ENCODE results near the gene C16orf96.

The C16orf96 gene

DNA sequence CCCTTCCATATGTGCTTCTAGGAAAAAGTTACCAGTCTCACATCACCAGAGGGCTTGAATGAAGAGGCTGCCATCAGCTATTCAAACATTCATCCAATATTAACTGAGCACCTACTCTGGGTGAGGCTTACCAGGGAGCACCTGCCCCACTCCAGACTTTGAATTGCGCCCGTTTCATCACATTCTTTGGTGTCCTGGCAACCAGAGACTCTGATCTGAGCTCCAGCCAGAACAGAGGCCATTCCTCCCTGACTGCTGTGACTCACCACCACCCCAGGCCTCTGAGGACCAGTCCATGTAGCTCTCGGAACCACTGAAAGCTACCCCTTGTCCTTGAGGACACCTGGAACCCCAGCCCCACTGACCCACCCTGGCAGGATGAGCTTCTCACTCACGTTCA is at the start of gene C16orf96:
Gene C16orf96 (plus strand): TSS at position 229 of the 400 bp plus-strand sequence. CDS start 150 bp downstream, at position 379.
- peak; percentile 32 for DNase-seq (ENCODE audit: low spot score)

DNA sequence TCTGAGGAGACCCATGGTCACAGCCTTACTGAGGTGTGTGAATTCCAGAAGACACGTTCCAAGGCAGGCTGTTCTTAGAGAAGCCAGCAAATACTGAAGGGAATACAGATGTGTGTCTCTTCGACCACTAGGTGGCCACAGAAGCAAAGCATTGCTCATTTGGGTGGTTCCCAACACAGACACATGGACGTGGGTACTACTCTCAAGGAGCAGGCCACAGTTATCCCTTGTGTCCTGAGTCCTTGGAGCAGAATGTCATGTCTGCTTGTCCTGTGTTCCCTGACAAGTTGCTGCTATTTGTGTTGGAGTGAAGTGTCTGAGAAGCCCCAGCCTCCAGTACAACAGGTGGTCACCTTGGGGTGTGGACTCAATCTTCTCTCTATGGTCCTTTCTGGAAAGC is 49.7 kb upstream of the C16orf96 start:
- peak; percentile 83 for DNase-seq (ENCODE audit: low spot score)

DNA sequence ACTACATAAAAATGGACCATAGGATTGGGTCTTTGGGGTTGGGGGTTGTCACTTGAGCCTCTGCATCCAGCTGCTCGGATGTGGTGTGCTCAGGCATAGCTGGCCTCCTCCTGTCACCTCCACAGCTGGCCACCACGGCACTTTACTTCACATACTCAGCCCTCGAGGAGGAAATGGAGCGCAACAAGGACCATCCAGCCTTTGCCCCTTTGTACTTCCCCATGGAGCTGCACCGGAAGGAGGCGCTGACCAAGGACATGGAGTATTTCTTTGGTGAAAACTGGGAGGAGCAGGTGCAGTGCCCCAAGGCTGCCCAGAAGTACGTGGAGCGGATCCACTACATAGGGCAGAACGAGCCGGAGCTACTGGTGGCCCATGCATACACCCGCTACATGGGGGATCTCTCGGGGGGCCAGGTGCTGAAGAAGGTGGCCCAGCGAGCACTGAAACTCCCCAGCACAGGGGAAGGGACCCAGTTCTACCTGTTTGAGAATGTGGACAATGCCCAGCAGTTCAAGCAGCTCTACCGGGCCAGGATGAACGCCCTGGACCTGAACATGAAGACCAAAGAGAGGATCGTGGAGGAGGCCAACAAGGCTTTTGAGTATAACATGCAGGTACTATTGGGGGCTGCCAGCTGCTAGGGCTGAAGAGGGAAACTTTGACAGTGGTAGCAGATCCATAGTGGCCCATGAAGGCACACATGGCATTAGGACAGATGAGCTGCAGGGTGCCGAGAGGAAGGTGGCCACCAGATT is 48.4 kb upstream of the C16orf96 start:
- no peak for DNase-seq (ENCODE audit: low spot score)

DNA sequence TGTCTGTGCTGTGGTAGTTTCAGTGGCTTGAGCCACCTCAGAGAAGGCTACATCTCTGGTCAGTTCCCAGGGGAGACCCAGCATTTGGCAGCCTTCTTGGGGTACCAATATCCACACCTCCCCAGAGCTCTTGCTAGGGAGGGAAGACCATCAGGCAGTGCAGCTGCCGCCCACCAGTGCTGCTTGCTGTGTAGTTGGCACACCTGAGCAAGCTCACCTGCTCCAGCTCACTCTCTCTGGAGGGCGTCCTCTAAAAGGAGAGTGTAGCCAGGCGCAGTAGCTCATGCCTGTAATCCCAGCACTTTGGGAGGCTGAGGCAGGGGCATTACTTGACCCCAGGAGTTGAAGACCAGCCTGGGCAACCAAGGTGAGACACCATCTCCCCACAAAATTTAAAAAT is 47.3 kb upstream of the C16orf96 start:
- DNase-seq (ENCODE audit: low spot score): no peak

DNA sequence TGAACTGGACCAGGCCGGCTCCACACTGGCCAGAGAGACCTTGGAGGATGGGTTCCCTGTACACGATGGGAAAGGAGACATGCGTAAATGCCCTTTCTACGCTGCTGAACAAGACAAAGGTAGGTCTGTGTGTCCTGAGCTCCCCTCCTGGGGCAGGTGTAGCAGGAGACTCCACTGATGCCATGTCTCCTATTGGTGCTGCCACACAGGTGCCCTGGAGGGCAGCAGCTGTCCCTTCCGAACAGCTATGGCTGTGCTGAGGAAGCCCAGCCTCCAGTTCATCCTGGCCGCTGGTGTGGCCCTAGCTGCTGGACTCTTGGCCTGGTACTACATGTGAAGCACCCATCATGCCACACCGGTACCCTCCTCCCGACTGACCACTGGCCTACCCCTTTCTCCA is 46.7 kb upstream of the C16orf96 start:
- DNase-seq (ENCODE audit: low spot score): no peak

DNA sequence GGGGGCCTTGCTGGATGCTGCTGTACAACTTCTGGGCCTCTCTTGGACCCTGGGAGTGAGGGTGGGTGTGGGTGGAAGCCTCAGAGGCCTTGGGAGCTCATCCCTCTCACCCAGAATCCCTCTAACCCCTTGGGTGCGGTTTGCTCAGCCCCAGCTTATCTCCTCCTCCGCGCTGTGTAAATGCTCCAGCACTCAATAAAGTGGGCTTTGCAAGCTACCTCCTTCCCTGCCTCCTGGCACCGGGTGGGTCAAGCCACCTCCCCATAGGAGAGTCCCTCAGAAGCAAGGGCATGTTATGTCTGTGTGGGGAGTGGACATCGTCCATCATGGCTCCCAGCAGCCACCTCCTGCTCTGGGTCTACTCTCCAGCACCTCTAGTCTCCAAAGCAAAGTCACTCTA is 46.0 kb upstream of the C16orf96 start:
- DNase-seq (ENCODE audit: low spot score): no peak

DNA sequence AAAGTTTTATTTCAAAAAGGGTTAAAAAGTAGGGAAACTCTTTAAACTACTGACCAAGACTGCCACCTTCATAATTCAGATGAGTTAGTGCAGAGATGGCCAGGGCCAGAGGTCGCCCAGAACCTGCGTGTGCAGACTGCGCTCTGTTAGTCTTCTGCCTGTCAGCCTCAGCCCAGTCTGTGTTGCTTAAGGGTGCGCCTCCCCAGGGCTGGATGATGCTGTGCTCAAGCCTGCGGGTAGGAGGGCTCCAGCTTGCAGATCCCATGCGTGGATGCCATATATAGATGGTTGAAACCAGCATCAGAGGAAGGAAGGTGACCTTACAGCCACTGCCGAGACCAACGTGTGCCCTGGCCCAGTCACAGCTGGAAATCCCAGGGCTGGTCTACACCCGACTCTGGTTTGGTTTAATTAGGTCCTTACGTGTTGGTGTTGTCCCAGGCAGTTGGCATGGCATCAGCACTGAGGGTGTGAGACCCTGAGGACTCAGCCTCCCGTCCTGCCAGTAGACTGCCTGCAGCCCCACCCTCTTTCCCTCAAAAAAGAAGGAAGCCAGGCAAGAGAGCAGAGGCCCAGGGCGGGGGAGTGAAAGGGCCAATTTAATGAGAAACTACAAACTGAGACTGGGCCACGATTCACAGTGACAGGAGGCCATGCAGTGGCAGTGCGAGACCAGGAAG is 45.3 kb upstream of the C16orf96 start:
- DNase-seq (ENCODE audit: low spot score): no peak

DNA sequence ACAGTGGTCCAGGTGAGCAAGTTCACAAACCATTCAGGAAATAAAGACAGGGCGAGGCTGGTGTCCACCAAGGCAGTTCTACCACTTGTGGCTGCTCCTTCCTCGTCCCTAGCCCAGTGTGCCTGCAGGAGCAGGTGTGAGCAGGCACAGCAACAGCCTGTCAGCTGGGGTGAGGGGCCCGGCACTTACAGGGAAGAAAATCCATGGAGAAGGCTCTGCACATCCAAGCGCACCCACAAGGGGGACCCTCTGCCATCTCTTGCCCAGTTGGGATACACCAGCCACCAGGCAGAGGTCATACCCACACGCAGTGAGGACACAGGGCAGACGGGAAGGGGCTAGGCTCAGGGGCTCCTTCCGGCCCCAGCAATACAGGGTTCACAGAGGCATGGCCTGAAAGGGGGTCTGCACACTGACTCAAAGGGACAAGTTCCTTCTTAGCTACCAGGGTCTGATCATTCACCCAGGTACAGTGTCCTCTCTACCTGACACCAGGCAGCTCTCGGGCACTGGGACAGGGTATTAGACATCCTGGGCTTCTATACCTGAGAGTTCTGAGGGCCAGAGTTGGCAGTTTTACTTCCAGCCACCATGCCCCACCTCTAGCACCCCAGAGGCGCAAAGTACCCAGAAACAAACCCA is 44.6 kb upstream of the C16orf96 start:
- peak; percentile 53 for DNase-seq (ENCODE audit: low spot score)

DNA sequence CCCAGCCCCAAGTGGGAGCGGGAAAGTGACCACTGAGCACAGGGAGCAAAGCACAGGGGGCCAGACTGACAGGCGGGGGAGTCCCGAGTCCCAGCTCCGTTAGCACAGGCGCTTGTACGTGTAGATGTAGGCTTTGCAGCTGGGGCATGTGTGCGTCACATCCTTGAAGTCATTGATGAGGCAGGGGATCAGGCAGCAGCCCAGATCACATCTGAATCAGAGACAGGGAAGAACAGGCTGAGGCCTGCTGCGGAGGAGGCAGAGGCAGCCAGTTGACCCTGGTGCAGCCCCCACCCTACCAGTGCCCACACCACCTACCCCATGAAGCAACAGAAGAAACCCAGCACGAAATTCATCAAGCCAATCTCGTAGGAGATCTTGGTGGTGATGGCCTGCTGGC is 43.7 kb upstream of the C16orf96 start:
- DNase-seq (ENCODE audit: low spot score): no peak

DNA sequence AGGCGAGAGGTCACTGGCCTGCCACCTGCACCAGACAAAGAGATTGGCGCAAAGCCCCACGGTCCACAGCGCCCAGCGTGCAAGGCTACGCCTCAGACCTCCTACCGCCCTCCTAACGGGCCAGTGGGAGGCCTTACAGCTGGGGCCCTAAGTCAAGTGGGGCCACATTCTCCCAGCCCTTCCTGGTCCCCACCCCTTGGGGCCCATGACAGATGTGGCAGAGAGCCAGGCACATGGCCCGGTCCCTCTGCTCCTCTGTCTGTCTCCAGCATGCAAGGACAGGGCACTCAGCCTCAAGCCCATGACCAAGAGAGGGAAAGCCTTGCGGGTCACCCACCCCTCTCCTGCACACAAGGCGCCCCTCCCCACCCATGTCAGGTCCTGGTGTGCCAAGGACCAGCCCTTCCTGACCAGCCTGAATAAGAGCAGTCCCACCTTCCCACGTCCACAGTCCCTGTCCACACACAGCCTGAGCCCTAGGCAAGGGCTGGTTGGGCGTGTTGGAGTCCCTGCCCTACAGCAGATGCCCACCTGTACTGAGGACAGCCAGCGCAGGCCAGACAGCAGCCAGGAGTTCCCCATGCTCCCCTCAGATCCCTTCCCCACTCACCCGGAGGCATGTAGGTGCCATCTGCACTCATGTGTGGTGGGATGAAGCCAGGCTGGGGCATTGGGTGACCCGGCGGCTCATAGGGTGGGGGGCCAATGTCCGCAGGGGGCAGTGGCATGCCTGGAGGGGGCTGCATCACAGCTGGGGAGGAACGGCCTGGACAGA is 42.9 kb upstream of the C16orf96 start:
- DNase-seq (ENCODE audit: low spot score): no peak

DNA sequence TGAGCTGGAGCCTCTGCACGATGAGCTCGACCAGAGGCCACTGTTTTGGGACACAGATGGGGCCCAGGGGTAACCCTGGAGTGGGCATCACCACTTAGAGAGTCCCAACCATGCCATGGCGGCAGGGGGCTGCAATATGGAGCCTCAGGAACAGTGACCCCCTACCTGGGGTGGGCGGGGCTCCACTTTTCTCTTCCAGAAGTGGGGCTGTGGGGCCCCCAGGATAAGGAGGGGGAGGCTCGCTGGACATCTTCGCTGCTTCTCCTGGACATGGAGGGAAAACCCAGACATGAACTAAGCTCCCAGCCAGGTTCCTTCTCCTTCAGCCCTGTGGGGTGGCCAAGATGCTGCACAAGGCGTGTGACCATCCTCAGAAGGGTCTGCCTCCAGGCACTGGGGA is 42.3 kb upstream of the C16orf96 start:
- DNase-seq (ENCODE audit: low spot score): no peak

DNA sequence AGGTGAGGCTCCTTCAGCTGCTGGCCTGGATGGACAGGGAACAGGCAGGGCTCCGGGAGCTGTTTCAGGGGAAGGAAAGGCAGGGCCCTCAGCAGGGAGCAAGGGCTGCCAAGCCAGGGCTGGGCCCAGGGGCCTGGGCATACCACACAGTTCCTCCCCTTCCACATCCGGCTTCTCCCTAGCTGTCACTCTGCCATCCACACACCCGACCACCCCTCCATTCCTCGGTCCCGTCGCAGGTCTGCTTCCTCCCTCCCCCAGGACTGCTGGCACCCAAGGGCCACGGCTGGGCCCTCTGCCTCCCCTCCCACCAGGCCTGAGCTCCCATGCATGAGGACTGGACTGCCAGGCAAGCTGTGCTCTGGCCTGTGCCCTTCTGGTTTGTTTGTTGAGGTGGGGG is 41.5 kb upstream of the C16orf96 start:
- no peak for DNase-seq (ENCODE audit: low spot score)

DNA sequence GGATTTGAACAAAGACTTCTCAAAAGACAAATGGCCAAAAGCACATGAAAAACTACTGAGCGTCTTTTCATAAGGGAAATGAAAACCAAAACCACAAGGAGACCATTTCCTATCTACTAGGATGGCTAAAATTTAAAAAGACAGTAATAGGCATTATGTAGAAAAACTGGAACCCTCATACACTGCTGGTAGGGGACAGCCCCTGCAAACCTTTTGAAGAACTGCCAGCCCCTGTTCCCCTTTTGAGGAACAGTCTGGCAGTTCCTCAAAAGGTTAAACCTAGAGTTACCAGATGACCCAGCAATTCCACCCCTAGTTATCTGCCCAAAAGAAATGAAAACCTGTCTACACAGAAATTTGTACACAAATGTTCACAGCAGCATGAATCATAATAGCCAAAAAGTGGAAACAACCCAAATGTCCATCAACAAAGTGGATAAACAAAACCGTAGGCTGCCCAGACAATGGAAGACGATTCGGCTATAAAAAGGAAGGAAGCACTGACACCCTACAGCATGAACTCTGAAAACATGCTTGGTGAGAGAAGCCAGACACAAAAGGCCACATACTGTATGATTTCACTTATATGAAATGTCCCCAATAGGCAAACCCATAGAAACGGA is 40.4 kb upstream of the C16orf96 start:
- DNase-seq (ENCODE audit: low spot score): no peak

DNA sequence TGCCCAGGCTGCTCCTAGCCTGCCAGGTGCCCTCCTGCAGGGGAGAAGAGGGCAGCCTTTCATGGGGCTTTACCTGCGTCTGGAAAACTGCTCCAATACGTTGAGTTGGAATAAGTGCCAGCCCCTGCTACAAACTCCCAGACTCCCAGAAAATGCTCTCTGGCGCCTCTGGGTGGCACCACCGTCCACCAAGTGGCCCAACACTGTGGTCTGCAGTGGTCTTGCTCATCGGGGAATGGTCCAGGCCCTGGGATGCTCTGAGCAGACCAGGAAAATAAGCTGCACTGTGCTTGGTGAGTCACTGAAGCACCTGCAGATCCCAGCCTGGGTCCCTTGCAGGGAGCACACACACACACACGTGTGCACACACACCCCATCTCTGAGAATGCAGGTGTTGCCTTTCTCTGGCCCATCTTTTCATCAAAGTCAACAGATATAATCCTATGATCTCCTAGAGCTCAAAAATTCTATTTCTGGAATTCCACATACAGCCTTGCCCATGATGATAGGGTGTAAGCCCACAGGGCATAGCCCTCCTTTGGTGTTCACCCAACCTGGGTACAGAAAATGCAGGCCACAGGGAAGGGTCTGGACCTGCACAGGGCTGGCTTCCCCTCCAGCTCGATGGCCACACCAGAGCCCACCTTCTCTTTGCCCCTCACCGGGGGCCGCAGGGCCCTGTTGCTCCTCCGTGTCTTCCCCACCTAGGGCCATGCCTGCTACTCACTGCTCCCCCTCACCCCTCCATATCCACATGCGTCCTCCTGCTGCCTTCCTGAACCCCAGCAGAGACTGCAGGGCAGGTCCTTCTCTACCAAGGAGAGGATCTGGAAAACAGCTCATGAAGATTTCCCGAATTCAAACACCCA is 38.1 kb upstream of the C16orf96 start:
- DNase-seq (ENCODE audit: low spot score): no peak

DNA sequence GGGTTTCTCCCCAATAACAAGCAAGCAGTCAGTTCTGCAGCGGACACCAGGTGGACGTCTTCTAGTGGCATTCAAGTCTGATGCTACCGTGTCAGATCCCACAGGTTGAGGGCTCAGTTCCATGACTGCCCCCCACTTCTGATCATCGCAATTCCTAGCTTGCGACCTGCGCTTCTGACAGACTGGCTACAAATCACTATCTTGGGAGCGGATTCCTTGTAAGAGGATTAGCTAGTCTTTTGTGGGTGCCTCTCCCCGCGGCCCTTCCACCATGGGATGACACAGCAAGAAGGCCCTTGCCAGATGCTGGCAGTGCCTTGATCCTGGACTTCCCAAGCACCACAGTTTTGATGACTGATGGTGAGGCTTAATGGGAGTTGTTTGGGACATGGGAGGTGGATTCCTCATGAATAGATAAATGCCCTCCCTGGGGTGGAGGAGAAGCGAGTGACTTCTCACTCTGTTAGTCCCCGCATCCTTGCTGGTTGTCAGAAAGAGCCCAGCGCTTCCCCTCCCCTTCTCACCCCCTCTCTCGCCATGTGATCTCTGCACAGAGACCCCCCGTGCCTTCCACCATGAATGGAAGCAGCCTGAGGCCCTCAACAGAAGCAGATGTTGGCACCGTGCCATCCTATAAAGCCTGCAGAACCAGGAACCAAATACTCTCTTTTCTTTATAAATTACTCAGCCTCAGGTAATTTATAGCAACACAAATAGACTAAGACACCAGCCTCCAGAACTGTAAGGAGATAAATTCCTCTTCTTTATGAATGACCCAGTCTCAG is 36.7 kb upstream of the C16orf96 start:
- DNase-seq (ENCODE audit: low spot score): no peak

DNA sequence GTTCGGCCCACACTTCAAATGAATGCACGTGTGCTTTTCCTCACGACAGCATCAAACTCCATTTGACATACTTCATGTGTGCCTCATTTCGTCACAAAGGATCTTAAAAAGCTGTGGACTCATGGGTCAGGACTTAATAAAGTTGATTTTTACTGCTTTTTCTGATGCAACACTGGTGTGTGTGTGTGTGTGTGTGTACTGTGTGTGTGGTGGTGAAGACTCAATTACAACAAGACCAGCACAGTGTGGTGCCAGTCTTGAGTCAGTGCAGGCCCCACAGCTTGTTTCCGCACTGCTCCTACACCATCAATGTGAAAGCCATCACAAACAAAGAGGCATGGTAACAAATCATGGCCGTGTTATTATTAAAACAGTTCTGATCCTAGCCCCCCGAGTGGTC is 35.2 kb upstream of the C16orf96 start:
- DNase-seq (ENCODE audit: low spot score): no peak

DNA sequence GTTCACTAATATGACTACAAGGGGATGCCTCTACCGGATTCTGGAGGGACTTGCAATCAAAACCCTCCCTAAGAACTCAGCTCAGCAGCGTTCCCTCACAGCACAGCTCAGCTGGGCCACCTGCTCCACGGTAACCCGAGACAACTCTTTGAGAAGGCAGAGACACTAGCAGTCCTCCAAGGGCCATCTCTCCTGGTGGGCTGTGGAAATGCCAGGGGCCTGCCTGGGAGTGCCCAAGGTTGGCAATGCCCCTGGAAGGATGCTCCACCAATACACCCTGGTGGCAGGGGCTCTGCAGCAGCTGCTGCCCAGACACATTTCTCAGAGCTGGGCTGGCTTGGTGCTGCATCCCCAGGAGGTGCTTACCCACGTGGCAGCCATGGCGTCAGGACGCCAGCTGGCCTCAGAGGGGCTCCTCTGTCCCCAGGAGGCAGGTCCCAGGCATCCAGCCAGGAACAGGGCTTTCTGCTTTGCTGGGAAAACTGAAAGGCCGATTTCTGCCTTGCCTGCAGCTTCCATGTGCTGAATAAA is 34.0 kb upstream of the C16orf96 start:
- no peak for DNase-seq (ENCODE audit: low spot score)

DNA sequence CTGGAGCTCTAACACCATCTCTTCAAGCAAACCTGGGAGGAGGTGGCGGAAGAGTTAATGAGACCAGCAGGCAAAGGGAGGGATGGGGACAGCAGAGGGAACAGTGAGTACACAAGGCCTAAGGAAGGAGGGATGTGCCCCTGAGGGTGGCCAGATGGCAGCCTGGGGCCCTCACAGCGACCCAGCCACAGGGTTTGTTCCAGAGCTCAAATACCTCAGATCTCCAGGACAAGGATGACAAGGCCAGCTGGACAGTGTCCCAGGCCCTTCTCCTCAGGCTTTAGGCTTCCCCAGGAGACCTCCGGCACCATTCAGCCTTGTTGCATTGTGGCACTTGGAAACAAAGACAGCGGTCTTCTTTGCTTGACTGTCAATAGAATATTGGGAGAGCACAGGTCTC is 32.5 kb upstream of the C16orf96 start:
- DNase-seq (ENCODE audit: low spot score): no peak

DNA sequence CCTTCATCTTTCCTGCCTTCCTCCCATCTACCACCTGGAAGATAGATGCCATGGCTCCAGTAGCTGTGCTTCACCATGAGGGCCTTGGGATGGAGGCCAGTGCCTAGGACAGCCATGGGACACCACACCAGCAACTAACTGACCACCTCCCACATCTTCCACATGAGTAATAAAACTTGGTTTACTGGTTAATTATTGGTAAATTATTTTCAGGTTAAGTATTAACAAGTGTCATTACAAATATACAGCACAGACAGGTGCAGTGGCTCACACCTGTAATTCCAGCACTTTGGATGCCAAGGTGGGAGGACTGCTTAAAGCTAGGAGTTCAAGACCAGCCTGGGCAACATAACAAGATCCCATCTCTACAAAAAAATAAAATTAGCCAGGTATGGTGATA is 31.6 kb upstream of the C16orf96 start:
- DNase-seq (ENCODE audit: low spot score): no peak

DNA sequence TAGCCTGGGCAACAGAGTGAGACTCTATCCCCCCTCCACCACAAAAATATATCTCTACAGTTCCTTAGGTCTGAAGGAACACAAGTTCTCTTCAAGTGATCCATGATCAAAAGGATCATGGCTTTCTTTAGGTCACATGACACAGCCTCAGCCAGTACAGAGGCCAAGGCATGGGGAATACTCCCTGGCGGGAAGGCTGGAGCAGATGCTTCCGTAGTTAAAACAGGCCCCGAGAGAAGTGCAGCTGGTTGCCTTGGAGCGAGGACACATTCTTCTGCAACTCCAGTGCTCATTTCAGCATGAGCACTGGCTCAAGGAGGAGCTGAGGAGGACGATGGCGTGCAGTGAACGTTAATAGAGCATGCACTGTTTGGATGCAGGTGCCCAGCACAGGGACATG is 31.1 kb upstream of the C16orf96 start:
- DNase-seq (ENCODE audit: low spot score): no peak
